Peyer's patch (tissue), 4 donors: ENCODE results near the gene SOX6. TPM values are rescaled to one million over a fixed set of nuclear protein-coding genes. Genes with fewer than 3 reads are reported as not detected.
"Not testable (repeated sequence)": the region's sequence is repeated elsewhere in the genome, so short reads cannot be mapped to it uniquely, and the experiment has no call there.

ENCODE experiments used
- DNase-seq, 3 donors: peaks; one replicate each; pipeline ENCODE4 v3.0.0-alpha.2; 2017 to 2019
- H3K27ac ChIP-seq, 4 donors: fragments of 200-600 bp; sonication (generic); one replicate each; pipeline ENCODE4 v1.5.1; 2016 to 2019
- H3K27me3 ChIP-seq, 2 donors: fragments of 200-600 bp; sonication (generic); one replicate each; pipeline ENCODE4 v1.5.1; 2019
- H3K36me3 ChIP-seq, 3 donors: fragments of 200-600 bp; sonication (generic); one replicate each; pipeline ENCODE4 v1.5.1; 2016 to 2019
- H3K4me1 ChIP-seq, 4 donors: fragments of 200-600 bp; sonication (generic); one replicate each; pipeline ENCODE4 v1.5.1; 2016 to 2019
- H3K4me3 ChIP-seq, 4 donors: fragments of 200-600 bp; sonication (generic); 1 replicate in 3 of 4; 2 replicates in 1 of 4; pipeline ENCODE4 v1.5.1; 2016 to 2019; ENCODE audit warnings: mild to moderate bottlenecking in 1 of 4
- H3K9me3 ChIP-seq, 4 donors: fragments of 200-600 bp; sonication (generic); one replicate each; pipeline ENCODE4 v1.5.1; 2016 to 2019; ENCODE audit warnings: mild to moderate bottlenecking in 1 of 4
- CTCF ChIP-seq, 6 experiments: fragments of 450-650 bp in 4 of 6; fragments of 200-600 bp in 2 of 6; sonication (generic) in 1 of 6; IDR thresholded peaks; one replicate each; pipeline ENCODE4 v1.5.1; 2017 to 2019; ENCODE audit warnings: antibody characterized with exemption in 6 of 6, mild to moderate bottlenecking in 3 of 6, moderate library complexity in 1 of 6
- POLR2A ChIP-seq, 2 donors: fragments of 450-650 bp; IDR thresholded peaks; one replicate each; pipeline ENCODE4 v1.5.1; 2017; ENCODE audit warnings: antibody characterized with exemption in 2 of 2, mild to moderate bottlenecking in 2 of 2, moderate library complexity in 2 of 2
- total RNA-seq, 4 donors: library from RNA; depleted of rRNA; stranded (reverse); fragments of >200 nt; gene quantifications; one replicate each; pipeline ENCODE4 v1.1.0, GENCODE V29; 2016

SOX6 gene
- total RNA-seq, 4 donors from 2014 or later: 144 to 205 (median 161) TPM

DNA sequence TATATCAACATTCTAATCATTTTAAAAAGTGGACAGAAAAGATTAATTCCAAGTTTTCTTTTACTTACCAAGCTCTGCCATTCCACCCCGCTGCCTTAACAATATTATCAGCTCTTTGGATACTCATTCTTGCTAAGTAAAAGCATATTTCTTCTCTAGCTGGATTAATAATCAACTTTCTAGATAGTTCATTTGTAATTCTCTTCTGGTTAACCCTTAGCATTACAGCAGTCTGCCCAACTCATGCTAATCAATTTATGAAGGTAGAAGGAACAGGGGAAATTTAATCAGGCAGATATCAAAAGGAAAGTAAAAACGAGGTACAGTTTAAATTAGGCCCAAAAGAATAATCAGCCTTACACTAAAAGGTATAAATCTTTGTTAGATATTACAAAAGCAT is 41.0 kb upstream of the SOX6 start:
- Histone ChIP-seq H3K9me3 (no peaks in the 10 kb centered on the region), H3K27me3 (no peaks in the 10 kb centered on the region), H3K36me3 (no peaks in the 10 kb centered on the region), H3K27ac (peak overlapping the region in 2 of 4 donors; percentile 22 to 45), H3K4me1 (peaks cover 0 to 3% (median 0%) of the 10 kb centered on the region in 4 donors), H3K4me3 (peak overlapping the region in 3 of 4 donors; percentile 14 to 48 (median 38))
- DNase-seq: no peak
- TF ChIP-seq CTCF (IDR thresholded peaks at IDR 0.05) (no peak), POLR2A (IDR thresholded peaks at IDR 0.05) (no peak)

DNA sequence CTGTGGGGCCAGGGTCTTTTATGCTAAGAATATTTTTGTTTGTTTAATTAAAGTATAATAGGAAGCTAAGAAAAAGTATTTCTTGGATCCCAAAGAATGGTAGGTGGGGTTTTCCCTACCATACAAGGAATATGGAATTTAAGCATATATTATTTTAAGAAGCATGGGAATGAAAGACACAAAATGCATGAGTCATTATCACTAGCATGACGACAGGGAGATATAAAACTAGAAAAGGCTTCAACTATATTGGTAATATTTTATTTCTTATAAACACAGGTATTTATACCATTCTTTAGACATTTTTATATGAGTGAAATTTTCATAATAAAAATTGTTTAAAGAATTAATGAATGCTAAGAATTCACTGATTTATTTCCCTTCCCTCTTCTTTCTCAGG is 39.3 kb upstream of the SOX6 start:
- H3K36me3 ChIP-seq: no peaks in the 10 kb centered on the region
- no peak for DNase-seq
- peak overlapping the region in 2 of 4 donors; percentile 38 to 48 for H3K4me3 ChIP-seq
- TF ChIP-seq CTCF (IDR thresholded peaks at IDR 0.05) (no peak), POLR2A (IDR thresholded peaks at IDR 0.05) (no peak)
- no peaks in the 10 kb centered on the region for H3K27me3 ChIP-seq
- H3K4me1 ChIP-seq: peaks cover 0 to 3% (median 0%) of the 10 kb centered on the region in 4 donors
- no peaks in the 10 kb centered on the region for H3K9me3 ChIP-seq
- H3K27ac ChIP-seq: no peak overlapping the region

DNA sequence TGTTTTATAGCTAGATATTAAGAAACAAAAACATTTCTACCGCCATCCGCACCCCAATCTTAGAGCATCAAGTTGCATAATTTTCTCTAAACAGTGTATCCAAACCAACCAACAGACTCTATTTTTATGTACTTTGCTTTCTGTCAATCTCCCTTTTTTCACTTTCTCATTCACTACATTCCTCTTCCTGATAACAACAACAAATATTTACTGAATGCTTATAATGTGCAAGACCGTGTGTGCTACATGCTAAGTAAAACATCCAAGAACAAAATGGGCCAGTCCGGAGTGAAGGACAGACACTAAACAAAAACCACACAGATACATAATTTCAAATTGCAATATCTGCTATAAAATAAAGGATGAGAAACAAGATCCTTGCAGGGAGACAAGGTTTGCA is 38.6 kb upstream of the SOX6 start:
- Histone ChIP-seq H3K27me3 (no peaks in the 10 kb centered on the region), H3K4me3 (peak overlapping the region in 2 of 4 donors; percentile 38 to 48), H3K27ac (no peak overlapping the region), H3K4me1 (peaks cover 0 to 3% (median 0%) of the 10 kb centered on the region in 4 donors), H3K9me3 (no peaks in the 10 kb centered on the region), H3K36me3 (no peaks in the 10 kb centered on the region)
- DNase-seq: no peak
- TF ChIP-seq POLR2A (IDR thresholded peaks at IDR 0.05): no peak
- TF ChIP-seq CTCF (IDR thresholded peaks at IDR 0.05): no peak

- Histone ChIP-seq H3K27ac (no peak overlapping the region), H3K9me3 (no peaks in the 10 kb centered on the region), H3K36me3 (no peaks in the 10 kb centered on the region), H3K4me1 (peaks cover 0 to 3% (median 0%) of the 10 kb centered on the region in 4 donors), H3K4me3 (no peak overlapping the region), H3K27me3 (no peaks in the 10 kb centered on the region)
- DNase-seq: no peak
- TF ChIP-seq POLR2A (IDR thresholded peaks at IDR 0.05) (no peak), CTCF (IDR thresholded peaks at IDR 0.05) (no peak)
Observed at GRCh38 chr11:16393340-16393739, 37.0 kb upstream of the SOX6 start.

- Histone ChIP-seq H3K36me3 (no peaks in the 10 kb centered on the region), H3K4me3 (no peak overlapping the region), H3K27ac (peak overlapping the region in 1 of 4 donors; percentile 38), H3K4me1 (peaks cover 0 to 3% (median 0%) of the 10 kb centered on the region in 4 donors), H3K9me3 (no peaks in the 10 kb centered on the region), H3K27me3 (no peaks in the 10 kb centered on the region)
- no peak for DNase-seq
- TF ChIP-seq CTCF (IDR thresholded peaks at IDR 0.05): no peak
- TF ChIP-seq POLR2A (IDR thresholded peaks at IDR 0.05): no peak
Observed at GRCh38 chr11:16392616-16393015, 36.3 kb upstream of the SOX6 start.

- not testable (repeated sequence) for H3K4me3 ChIP-seq, H3K27ac ChIP-seq, H3K9me3 ChIP-seq, H3K27me3 ChIP-seq, H3K4me1 ChIP-seq, H3K36me3 ChIP-seq, DNase-seq
Observed at GRCh38 chr11:16390826-16391225, 34.5 kb upstream of the SOX6 start.
